ENCODE results near the gene YAF2. TPM values are rescaled to one million over a fixed set of nuclear protein-coding genes. Genes with fewer than 3 reads are reported as not detected.

The YAF2 gene
- total and polyA plus RNA-seq, 2 of the 13 experiments (the other 11 are each of a cell fraction or from before 2014, with no cell fraction given): 8.4 to 11.7 TPM

DNA sequence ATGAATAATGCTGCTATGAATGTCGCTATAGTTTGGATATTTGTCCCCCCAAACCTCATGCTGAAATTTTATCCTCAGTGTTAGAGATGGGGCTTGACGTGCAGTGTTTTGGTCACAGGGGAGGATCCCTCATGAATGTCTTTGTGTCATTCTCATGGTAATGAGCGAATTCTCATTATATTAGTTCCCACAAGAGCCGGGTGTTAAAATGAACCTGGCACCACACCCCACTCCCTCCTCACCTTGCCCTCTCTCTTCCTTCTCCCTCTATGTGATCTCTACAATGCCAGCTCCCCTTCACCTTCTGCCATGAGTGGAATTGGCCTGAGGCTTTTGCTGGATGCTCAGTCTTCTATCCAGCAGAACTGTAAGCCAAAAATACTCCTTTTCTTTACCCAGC is 37.5 kb upstream of the YAF2 start:
- POLR2A ChIA-PET: no interaction called here
- Histone ChIP-seq H4K20me1 (ENCODE audit: insufficient read depth, low read length) (no peaks in the 10 kb centered on the region), H2AFZ (ENCODE audit: low read length) (no peak overlapping the region), H3K4me2 (ENCODE audit: low read depth, low read length) (no peak overlapping the region), H3K79me2 (ENCODE audit: insufficient read depth, low read length) (no peaks in the 10 kb centered on the region), H3K9me3 (ENCODE audit: low read length) (no peaks in the 10 kb centered on the region), H3K4me1 (ENCODE audit: insufficient read depth, low read length) (no peaks in the 10 kb centered on the region), H3K36me3 (replicated peaks in 1 of 2; ENCODE audit: control insufficient read depth in 1 of 2, insufficient read depth in 2 of 2, low read length in 2 of 2) (no peaks in the 10 kb centered on the region), H3K9ac (ENCODE audit: insufficient read depth, low read depth, low read length) (no peak overlapping the region), H3K27me3 (ENCODE audit: control insufficient read depth in 1 of 2, insufficient read depth in 2 of 2, low read length in 2 of 2) (no peaks in the 10 kb centered on the region; a peak in 2 of 5 replicates), H3K4me3 (replicated peaks in 1 of 3; ENCODE audit: insufficient read depth in 1 of 3, low read depth in 2 of 3, low read length in 3 of 3) (no peak overlapping the region), H3K27ac (ENCODE audit: extremely low read length, insufficient read depth, low read length) (no peak overlapping the region)
- DNase-seq (ENCODE audit: low spot score) (no peak), ATAC-seq (no peak), FAIRE-seq (no peak)
- CTCF ChIA-PET (ENCODE audit: low intra/inter-chr PET ratio, low total read pairs): no interaction called here
- no TSS peak for BruUV-seq (replicated peaks)
- in situ Hi-C loops (cut with HindIII; ENCODE audit: extremely low pct_ligation_motif_present, low pct_unique_long_range_greater_than_20kb) (no loop called here), intact Hi-C loops (cut with micrococcal nuclease; ENCODE audit: unreplicated experiment) (no loop called here)
- WGBS (ENCODE audit: low lambda C conversion rate): 56% methylated on average over 4 of the region's 4 CpGs
- TF ChIP-seq TBX3 (IDR thresholded peaks at IDR 0.05; ENCODE audit: borderline replicate concordance) (no peak), GFI1 (CRISPR knock-in tag; IDR thresholded peaks at IDR 0.05; ENCODE audit: borderline replicate concordance) (no peak), ZNF660 (CRISPR knock-in tag; IDR thresholded peaks at IDR 0.05; ENCODE audit: borderline replicate concordance, low read depth) (no peak), IRX3 (CRISPR knock-in tag; IDR thresholded peaks at IDR 0.05; ENCODE audit: borderline replicate concordance, low read depth) (no peak), YY1 (IDR thresholded peaks at IDR 0.05; ENCODE audit: insufficient read depth, insufficient replicate concordance, low read depth, low read length) (no peak), THAP11 (CRISPR knock-in tag; IDR thresholded peaks at IDR 0.05) (no peak), ZFP36L1 (CRISPR knock-in tag; IDR thresholded peaks at IDR 0.05) (no peak), RARG (CRISPR knock-in tag; IDR thresholded peaks at IDR 0.05; ENCODE audit: low read depth) (no peak)
- TF ChIP-seq, protein P1, sequence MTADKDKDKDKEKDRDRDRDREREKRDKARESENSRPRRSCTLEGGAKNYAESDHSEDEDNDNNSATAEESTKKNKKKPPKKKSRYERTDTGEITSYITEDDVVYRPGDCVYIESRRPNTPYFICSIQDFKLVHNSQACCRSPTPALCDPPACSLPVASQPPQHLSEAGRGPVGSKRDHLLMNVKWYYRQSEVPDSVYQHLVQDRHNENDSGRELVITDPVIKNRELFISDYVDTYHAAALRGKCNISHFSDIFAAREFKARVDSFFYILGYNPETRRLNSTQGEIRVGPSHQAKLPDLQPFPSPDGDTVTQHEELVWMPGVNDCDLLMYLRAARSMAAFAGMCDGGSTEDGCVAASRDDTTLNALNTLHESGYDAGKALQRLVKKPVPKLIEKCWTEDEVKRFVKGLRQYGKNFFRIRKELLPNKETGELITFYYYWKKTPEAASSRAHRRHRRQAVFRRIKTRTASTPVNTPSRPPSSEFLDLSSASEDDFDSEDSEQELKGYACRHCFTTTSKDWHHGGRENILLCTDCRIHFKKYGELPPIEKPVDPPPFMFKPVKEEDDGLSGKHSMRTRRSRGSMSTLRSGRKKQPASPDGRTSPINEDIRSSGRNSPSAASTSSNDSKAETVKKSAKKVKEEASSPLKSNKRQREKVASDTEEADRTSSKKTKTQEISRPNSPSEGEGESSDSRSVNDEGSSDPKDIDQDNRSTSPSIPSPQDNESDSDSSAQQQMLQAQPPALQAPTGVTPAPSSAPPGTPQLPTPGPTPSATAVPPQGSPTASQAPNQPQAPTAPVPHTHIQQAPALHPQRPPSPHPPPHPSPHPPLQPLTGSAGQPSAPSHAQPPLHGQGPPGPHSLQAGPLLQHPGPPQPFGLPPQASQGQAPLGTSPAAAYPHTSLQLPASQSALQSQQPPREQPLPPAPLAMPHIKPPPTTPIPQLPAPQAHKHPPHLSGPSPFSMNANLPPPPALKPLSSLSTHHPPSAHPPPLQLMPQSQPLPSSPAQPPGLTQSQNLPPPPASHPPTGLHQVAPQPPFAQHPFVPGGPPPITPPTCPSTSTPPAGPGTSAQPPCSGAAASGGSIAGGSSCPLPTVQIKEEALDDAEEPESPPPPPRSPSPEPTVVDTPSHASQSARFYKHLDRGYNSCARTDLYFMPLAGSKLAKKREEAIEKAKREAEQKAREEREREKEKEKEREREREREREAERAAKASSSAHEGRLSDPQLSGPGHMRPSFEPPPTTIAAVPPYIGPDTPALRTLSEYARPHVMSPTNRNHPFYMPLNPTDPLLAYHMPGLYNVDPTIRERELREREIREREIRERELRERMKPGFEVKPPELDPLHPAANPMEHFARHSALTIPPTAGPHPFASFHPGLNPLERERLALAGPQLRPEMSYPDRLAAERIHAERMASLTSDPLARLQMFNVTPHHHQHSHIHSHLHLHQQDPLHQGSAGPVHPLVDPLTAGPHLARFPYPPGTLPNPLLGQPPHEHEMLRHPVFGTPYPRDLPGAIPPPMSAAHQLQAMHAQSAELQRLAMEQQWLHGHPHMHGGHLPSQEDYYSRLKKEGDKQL (CRISPR knock-in tag; IDR thresholded peaks at IDR 0.05; ENCODE audit: low read depth): no peak
- TF ChIP-seq, protein P2, sequence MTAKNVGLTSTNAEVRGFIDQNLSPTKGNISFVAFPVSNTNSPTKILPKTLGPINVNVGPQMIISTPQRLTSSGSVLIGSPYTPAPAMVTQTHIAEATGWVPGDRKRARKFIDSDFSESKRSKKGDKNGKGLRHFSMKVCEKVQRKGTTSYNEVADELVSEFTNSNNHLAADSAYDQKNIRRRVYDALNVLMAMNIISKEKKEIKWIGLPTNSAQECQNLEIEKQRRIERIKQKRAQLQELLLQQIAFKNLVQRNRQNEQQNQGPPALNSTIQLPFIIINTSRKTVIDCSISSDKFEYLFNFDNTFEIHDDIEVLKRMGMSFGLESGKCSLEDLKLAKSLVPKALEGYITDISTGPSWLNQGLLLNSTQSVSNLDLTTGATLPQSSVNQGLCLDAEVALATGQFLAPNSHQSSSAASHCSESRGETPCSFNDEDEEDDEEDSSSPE (CRISPR knock-in tag; IDR thresholded peaks at IDR 0.05): no peak
- TF ChIP-seq, protein P3, sequence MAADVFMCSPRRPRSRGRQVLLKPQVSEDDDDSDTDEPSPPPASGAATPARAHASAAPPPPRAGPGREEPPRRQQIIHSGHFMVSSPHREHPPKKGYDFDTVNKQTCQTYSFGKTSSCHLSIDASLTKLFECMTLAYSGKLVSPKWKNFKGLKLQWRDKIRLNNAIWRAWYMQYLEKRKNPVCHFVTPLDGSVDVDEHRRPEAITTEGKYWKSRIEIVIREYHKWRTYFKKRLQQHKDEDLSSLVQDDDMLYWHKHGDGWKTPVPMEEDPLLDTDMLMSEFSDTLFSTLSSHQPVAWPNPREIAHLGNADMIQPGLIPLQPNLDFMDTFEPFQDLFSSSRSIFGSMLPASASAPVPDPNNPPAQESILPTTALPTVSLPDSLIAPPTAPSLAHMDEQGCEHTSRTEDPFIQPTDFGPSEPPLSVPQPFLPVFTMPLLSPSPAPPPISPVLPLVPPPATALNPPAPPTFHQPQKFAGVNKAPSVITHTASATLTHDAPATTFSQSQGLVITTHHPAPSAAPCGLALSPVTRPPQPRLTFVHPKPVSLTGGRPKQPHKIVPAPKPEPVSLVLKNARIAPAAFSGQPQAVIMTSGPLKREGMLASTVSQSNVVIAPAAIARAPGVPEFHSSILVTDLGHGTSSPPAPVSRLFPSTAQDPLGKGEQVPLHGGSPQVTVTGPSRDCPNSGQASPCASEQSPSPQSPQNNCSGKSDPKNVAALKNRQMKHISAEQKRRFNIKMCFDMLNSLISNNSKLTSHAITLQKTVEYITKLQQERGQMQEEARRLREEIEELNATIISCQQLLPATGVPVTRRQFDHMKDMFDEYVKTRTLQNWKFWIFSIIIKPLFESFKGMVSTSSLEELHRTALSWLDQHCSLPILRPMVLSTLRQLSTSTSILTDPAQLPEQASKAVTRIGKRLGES (CRISPR knock-in tag; IDR thresholded peaks at IDR 0.05; ENCODE audit: borderline replicate concordance): no peak
- TF ChIP-seq, protein P4, sequence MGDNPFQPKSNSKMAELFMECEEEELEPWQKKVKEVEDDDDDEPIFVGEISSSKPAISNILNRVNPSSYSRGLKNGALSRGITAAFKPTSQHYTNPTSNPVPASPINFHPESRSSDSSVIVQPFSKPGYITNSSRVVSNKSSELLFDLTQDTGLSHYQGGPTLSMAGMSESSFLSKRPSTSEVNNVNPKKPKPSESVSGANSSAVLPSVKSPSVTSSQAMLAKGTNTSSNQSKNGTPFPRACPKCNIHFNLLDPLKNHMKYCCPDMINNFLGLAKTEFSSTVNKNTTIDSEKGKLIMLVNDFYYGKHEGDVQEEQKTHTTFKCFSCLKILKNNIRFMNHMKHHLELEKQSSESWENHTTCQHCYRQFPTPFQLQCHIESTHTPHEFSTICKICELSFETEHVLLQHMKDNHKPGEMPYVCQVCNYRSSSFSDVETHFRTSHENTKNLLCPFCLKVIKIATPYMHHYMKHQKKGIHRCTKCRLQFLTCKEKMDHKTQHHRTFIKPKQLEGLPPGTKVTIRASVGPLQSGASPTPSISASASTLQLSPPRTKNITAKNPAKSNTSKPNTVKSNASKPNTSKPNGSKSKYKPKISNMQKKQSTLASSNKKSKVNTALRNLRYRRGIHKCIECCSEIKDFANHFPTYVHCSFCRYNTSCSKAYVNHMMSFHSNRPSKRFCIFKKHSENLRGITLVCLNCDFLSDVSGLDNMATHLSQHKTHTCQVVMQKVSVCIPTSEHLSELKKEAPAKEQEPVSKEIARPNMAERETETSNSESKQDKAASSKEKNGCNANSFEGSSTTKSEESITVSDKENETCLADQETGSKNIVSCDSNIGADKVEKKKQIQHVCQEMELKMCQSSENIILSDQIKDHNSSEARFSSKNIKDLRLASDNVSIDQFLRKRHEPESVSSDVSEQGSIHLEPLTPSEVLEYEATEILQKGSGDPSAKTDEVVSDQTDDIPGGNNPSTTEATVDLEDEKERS (CRISPR knock-in tag; IDR thresholded peaks at IDR 0.05): no peak

All from HepG2 (cell line).